SU-DHL-6 (cell line): Measurements from ENCODE around the gene CACNA2D1.

Source experiments
- EZH2phosphoT487 ChIP-seq: fragments of 200-600 bp; sonication (generic), shearing (Covaris generic); conservative IDR thresholded peaks from 2 replicates; pipeline ENCODE4 v1.6.1; 2018; ENCODE audit warnings: mild to moderate bottlenecking, antibody characterized with exemption, low read length, moderate library complexity, mixed read lengths
- TF ChIP-seq, protein P1 (sequence below): fragments of 200-600 bp; sonication (generic); IDR thresholded peaks from one replicate; pipeline ENCODE4 v1.5.1; 2017; ENCODE audit warnings: antibody characterized with exemption, mild to moderate bottlenecking, low read length, moderate library complexity; ENCODE audit not compliant: insufficient read depth, poor library complexity, severe bottlenecking

GRCh38 chr7:82202965-82203364 lies 240.6 kb downstream of the CACNA2D1 start:
- TF ChIP-seq, protein P1, sequence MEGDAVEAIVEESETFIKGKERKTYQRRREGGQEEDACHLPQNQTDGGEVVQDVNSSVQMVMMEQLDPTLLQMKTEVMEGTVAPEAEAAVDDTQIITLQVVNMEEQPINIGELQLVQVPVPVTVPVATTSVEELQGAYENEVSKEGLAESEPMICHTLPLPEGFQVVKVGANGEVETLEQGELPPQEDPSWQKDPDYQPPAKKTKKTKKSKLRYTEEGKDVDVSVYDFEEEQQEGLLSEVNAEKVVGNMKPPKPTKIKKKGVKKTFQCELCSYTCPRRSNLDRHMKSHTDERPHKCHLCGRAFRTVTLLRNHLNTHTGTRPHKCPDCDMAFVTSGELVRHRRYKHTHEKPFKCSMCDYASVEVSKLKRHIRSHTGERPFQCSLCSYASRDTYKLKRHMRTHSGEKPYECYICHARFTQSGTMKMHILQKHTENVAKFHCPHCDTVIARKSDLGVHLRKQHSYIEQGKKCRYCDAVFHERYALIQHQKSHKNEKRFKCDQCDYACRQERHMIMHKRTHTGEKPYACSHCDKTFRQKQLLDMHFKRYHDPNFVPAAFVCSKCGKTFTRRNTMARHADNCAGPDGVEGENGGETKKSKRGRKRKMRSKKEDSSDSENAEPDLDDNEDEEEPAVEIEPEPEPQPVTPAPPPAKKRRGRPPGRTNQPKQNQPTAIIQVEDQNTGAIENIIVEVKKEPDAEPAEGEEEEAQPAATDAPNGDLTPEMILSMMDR: no peak
- TF ChIP-seq EZH2phosphoT487: no peak
